ENCODE data around the gene SUN1.

Gene SUN1

DNA sequence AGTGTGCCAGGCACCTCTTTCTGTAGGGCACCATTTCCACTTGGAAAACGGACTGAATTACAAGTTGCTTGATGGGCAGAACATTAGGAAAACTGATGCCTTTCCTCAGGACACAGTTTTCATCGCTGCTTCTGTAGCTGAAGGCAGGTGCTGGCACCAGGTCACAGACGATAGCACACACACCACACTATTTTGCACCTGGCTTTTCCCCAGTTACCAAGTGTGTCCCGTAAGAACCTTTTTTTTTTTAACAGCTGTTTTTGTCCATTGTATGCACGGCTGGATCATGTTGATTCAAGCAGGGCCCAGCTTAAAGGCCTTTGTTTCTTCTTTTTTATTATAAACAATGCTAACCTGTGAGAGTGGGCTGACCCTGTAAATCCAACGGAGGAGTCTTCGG lies 42.8 kb downstream of the SUN1 start:
- ATAC-seq: no peak
- TF ChIP-seq CSDC2 (CRISPR knock-in tag; IDR thresholded peaks at IDR 0.05) (no peak), ZFP3 (CRISPR knock-in tag; IDR thresholded peaks at IDR 0.05) (no peak), TOX (CRISPR knock-in tag; IDR thresholded peaks at IDR 0.05; ENCODE audit: borderline replicate concordance) (no peak), ZNF70 (CRISPR knock-in tag; IDR thresholded peaks at IDR 0.05) (no peak), TCF4 (CRISPR knock-in tag; IDR thresholded peaks at IDR 0.05; ENCODE audit: borderline replicate concordance) (no peak), ZNF565 (CRISPR knock-in tag; conservative IDR thresholded peaks at IDR 0.05; ENCODE audit: low read depth) (no peak), SNAI2 (CRISPR knock-in tag; IDR thresholded peaks at IDR 0.05) (no peak), OSR1 (CRISPR knock-in tag; IDR thresholded peaks at IDR 0.05) (no peak), ESRRG (CRISPR knock-in tag; IDR thresholded peaks at IDR 0.05) (no peak), BACH2 (CRISPR knock-in tag; IDR thresholded peaks at IDR 0.05; ENCODE audit: borderline replicate concordance) (no peak), ZFP30 (CRISPR knock-in tag; IDR thresholded peaks at IDR 0.05) (no peak)
- TF ChIP-seq, protein P1, sequence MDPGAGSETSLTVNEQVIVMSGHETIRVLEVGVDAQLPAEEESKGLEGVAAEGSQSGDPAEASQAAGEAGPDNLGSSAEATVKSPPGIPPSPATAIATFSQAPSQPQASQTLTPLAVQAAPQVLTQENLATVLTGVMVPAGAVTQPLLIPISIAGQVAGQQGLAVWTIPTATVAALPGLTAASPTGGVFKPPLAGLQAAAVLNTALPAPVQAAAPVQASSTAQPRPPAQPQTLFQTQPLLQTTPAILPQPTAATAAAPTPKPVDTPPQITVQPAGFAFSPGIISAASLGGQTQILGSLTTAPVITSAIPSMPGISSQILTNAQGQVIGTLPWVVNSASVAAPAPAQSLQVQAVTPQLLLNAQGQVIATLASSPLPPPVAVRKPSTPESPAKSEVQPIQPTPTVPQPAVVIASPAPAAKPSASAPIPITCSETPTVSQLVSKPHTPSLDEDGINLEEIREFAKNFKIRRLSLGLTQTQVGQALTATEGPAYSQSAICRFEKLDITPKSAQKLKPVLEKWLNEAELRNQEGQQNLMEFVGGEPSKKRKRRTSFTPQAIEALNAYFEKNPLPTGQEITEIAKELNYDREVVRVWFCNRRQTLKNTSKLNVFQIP (CRISPR knock-in tag; IDR thresholded peaks at IDR 0.05; ENCODE audit: borderline replicate concordance, low read depth): no peak
- TF ChIP-seq, protein P2, sequence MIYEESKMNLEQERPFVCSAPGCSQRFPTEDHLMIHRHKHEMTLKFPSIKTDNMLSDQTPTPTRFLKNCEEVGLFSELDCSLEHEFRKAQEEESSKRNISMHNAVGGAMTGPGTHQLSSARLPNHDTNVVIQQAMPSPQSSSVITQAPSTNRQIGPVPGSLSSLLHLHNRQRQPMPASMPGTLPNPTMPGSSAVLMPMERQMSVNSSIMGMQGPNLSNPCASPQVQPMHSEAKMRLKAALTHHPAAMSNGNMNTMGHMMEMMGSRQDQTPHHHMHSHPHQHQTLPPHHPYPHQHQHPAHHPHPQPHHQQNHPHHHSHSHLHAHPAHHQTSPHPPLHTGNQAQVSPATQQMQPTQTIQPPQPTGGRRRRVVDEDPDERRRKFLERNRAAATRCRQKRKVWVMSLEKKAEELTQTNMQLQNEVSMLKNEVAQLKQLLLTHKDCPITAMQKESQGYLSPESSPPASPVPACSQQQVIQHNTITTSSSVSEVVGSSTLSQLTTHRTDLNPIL (CRISPR knock-in tag; IDR thresholded peaks at IDR 0.05; ENCODE audit: low read depth): no peak
- TF ChIP-seq, protein P3, sequence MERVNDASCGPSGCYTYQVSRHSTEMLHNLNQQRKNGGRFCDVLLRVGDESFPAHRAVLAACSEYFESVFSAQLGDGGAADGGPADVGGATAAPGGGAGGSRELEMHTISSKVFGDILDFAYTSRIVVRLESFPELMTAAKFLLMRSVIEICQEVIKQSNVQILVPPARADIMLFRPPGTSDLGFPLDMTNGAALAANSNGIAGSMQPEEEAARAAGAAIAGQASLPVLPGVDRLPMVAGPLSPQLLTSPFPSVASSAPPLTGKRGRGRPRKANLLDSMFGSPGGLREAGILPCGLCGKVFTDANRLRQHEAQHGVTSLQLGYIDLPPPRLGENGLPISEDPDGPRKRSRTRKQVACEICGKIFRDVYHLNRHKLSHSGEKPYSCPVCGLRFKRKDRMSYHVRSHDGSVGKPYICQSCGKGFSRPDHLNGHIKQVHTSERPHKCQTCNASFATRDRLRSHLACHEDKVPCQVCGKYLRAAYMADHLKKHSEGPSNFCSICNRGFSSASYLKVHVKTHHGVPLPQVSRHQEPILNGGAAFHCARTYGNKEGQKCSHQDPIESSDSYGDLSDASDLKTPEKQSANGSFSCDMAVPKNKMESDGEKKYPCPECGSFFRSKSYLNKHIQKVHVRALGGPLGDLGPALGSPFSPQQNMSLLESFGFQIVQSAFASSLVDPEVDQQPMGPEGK (CRISPR knock-in tag; IDR thresholded peaks at IDR 0.05; ENCODE audit: borderline replicate concordance): no peak
- TF ChIP-seq, protein P4, sequence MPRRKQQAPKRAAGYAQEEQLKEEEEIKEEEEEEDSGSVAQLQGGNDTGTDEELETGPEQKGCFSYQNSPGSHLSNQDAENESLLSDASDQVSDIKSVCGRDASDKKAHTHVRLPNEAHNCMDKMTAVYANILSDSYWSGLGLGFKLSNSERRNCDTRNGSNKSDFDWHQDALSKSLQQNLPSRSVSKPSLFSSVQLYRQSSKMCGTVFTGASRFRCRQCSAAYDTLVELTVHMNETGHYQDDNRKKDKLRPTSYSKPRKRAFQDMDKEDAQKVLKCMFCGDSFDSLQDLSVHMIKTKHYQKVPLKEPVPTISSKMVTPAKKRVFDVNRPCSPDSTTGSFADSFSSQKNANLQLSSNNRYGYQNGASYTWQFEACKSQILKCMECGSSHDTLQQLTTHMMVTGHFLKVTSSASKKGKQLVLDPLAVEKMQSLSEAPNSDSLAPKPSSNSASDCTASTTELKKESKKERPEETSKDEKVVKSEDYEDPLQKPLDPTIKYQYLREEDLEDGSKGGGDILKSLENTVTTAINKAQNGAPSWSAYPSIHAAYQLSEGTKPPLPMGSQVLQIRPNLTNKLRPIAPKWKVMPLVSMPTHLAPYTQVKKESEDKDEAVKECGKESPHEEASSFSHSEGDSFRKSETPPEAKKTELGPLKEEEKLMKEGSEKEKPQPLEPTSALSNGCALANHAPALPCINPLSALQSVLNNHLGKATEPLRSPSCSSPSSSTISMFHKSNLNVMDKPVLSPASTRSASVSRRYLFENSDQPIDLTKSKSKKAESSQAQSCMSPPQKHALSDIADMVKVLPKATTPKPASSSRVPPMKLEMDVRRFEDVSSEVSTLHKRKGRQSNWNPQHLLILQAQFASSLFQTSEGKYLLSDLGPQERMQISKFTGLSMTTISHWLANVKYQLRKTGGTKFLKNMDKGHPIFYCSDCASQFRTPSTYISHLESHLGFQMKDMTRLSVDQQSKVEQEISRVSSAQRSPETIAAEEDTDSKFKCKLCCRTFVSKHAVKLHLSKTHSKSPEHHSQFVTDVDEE (CRISPR knock-in tag; IDR thresholded peaks at IDR 0.05): no peak
- TF ChIP-seq, protein P5, sequence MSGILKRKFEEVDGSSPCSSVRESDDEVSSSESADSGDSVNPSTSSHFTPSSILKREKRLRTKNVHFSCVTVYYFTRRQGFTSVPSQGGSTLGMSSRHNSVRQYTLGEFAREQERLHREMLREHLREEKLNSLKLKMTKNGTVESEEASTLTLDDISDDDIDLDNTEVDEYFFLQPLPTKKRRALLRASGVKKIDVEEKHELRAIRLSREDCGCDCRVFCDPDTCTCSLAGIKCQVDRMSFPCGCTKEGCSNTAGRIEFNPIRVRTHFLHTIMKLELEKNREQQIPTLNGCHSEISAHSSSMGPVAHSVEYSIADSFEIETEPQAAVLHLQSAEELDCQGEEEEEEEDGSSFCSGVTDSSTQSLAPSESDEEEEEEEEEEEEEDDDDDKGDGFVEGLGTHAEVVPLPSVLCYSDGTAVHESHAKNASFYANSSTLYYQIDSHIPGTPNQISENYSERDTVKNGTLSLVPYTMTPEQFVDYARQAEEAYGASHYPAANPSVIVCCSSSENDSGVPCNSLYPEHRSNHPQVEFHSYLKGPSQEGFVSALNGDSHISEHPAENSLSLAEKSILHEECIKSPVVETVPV (CRISPR knock-in tag; IDR thresholded peaks at IDR 0.05): no peak

DNA sequence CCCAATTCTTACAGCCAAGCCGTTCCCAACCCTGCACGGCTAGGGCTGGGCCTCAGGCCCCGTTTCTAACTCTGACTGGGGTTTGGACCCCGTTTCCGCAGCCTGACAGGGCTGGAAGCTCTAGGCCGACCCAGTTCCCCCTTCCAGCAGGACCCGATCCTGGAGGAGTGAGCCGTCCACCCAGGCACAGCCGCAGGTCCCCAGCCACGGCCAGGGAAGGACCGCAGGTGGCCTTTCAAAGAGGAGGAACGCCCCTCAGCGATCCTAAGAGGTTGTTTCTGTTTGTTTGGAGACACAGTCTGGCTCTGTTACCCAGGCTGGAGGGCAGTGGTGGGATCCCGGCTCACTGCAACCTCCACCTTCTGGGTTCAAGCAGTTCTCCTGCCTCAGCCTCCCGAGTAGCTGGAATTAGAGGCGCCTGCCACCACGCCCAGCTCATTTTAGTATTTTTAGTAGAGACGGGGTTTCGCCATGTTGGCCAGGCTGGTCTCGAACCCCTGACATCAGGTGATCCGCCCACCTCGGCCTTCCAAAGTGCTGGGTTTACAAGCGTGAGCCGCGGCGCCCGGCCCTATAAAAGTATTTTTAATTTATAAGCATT lies 43.3 kb downstream of the SUN1 start:
- no peak for ATAC-seq
- TF ChIP-seq ISL1 (CRISPR knock-in tag; IDR thresholded peaks at IDR 0.05) (no peak), OSR1 (CRISPR knock-in tag; IDR thresholded peaks at IDR 0.05) (no peak), PPARA (CRISPR knock-in tag; IDR thresholded peaks at IDR 0.05; ENCODE audit: borderline replicate concordance) (no peak), SNAI2 (CRISPR knock-in tag; IDR thresholded peaks at IDR 0.05) (no peak), ZFP3 (CRISPR knock-in tag; IDR thresholded peaks at IDR 0.05) (no peak), GLIS3 (CRISPR knock-in tag; IDR thresholded peaks at IDR 0.05) (no peak), RARB (CRISPR knock-in tag; IDR thresholded peaks at IDR 0.05) (no peak), ZFP30 (CRISPR knock-in tag; IDR thresholded peaks at IDR 0.05) (no peak), ZC3H10 (CRISPR knock-in tag; IDR thresholded peaks at IDR 0.05) (no peak), CSDC2 (CRISPR knock-in tag; IDR thresholded peaks at IDR 0.05) (no peak), ZNF70 (CRISPR knock-in tag; IDR thresholded peaks at IDR 0.05) (no peak), BACH2 (CRISPR knock-in tag; IDR thresholded peaks at IDR 0.05; ENCODE audit: borderline replicate concordance) (no peak), ZNF565 (CRISPR knock-in tag; conservative IDR thresholded peaks at IDR 0.05; ENCODE audit: low read depth) (no peak), TCF4 (CRISPR knock-in tag; IDR thresholded peaks at IDR 0.05; ENCODE audit: borderline replicate concordance) (no peak)
- TF ChIP-seq, protein P1 (CRISPR knock-in tag; IDR thresholded peaks at IDR 0.05; ENCODE audit: borderline replicate concordance, low read depth): no peak
- TF ChIP-seq, protein P4 (CRISPR knock-in tag; IDR thresholded peaks at IDR 0.05): no peak
- TF ChIP-seq, protein P5 (CRISPR knock-in tag; IDR thresholded peaks at IDR 0.05): no peak

Measured in SK-N-SH treated with all-trans-retinoic acid at 6 μM for 48 hours (cell line).